Right lung (tissue), 5 donors: ENCODE data around the gene SOAT1. TPM values are rescaled to one million over a fixed set of nuclear protein-coding genes. Genes with fewer than 3 reads are reported as not detected.

Experiments used
- DNase-seq, 2 donors: peaks; one replicate each; pipeline ENCODE4 v3.0.0-alpha.2; 2013
- polyA plus RNA-seq, 5 donors: library from polyadenylated mRNA; unstranded; fragments of 120-200 nt; gene quantifications; one replicate each; pipeline versions ENCODE4 v1.2.1 to v1.2.3, GENCODE V29; 2013; ENCODE audit warnings: inconsistent platforms in 1 of 5, low replicate concordance in 1 of 5; ENCODE audit not compliant: insufficient read length in 5 of 5, insufficient read depth in 1 of 5

Gene SOAT1
- polyA plus RNA-seq, 5 donors, result 22.4 to 32.9 (median 32.4) TPM

DNA sequence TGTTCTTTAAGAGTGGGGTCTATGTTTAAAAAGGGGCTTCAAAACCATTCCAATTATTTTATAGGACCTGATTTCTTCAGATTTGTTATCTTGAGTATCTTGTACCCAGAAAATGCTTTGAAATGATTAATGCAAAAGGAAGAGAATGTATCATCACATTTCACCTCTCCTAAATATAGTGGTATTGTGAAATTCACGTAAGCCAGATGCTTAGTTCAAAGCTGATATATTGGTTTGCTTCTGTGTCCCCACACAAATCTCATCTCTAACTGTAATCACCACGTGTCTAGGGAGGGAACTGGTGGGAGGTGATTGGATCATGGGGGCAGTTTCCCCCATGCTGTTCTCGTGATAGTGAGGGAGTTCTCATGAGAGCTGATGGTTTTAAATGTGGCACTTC, 8.5 kb downstream of the SOAT1 start:
- no peak for DNase-seq

DNA sequence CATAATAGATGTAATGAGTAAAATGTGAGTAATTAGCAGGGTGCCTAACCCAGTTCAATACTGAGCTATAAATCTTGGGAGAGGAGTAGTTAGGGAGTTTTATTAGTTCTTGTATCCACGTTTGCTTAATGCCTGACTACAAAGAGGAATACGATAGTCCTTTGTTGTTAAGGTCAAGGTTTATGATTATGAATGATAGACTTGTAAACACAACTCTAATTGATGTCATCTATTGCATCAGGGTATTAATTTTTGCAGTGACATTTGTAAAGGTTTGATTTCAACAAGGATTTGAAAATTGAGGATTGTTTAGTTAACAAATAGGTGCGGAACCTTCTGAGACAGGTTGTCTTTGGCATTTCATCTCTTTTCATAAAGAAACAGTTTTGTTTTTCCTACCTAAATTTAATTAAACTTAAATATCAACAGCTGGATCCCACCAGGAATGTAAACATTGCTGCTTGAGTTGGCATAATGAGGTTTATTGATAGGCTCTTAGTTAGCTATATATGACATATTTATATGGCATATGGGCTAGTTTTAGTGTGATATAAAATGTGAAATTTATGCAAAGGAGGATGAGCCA, 9.7 kb downstream of the SOAT1 start:
- DNase-seq, result no peak

DNA sequence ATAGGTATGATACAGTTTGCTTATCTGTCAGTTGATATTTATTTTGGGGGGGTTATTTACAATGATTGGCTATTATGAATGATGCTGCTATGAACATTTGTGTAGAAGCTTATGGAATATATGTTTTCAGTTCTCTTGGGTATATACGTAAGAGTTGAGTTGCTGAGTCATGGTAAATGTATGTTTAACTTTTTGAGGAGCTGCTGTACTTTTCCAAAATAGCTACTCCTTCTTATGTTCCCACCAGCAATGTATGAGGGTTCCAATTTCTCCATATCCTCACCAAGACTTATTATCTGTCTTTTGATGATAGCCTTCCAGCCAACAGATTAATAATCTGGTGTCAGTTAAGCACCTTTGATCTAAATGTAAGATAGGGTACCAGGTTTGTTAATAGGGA, 11.9 kb downstream of the SOAT1 start:
- DNase-seq, result no peak

DNA sequence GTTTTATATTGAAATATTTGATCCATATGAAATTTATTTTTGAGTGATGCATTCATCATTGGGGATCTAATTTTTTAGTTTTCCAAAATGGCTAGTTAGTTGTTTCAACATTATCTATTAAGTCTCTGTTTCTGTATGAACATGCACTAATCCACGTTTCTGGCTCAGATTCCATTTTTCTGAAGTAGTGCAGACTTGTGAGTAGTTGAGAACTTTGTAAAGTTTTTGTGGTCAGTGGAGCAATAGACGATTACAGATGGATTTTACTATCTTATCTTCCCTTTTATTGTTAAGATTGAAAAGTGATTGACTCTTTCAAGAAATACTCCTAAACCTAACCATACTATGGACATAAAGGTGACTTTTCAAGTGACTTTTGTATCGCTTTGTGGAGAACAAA, 16.7 kb downstream of the SOAT1 start:
- DNase-seq, result no peak

DNA sequence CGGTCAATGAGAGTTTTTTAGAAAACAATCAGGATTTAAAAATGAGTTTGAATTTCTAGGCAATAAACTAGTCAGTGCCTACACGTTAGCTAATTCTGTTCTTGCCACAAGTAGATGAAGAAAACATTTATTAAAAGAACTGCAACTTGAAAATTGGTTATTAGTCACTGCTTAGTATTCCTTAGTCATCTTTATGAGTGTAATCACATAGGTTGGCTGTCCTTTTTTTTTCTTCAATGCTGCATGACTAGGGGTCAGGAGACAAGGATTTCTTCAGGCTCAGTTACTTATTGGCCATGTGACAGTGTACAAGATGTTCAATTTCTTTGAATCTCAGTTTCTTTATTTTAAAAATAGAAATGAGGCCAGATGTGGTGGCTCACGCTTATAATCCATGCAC, 17.1 kb downstream of the SOAT1 start:
- DNase-seq, result no peak

DNA sequence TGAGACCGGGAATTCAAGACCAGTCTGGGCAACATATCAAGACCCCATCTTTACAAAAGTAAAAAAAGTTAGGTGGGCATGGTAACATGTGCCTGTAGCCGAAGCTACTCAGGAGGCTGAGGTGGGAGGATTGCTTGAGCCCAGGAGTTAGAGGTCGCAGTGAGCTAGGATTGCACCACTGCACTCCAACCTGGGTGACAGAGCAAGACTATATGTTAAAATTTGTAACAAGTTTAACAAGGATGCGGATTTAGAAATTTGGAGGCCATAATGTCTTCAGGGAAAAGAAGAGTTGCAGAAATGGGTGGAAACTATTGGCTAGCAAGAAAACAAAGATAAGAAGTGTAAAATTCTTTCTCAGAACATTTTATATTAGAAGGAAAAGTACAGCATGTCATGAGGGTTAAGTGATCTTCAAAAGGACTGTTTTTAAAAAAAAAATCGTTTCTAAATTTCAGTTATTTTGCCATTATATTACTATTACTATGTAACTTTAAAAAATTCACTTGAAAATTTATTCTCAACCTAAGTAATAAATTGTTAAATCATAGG, 17.6 kb downstream of the SOAT1 start:
- no peak for DNase-seq

DNA sequence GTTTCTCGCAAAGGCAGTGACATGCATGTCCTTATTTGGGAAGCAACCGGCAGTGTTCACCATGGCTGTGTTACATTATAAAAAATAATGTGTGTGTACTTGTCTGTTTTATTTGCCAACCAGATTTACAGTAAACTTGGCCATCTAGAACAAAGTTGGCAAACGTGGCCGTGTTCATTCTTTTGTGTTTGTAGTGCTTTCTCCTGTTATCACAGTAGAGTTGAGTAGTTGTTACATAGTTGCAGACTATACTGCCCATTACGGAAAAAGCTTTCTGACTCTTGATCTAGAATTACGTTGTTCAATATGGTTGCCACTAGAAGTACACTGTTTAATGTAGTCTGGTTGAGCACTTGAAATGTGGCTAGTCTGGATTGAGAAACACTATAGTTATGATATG, 19.4 kb downstream of the SOAT1 start:
- no peak for DNase-seq

DNA sequence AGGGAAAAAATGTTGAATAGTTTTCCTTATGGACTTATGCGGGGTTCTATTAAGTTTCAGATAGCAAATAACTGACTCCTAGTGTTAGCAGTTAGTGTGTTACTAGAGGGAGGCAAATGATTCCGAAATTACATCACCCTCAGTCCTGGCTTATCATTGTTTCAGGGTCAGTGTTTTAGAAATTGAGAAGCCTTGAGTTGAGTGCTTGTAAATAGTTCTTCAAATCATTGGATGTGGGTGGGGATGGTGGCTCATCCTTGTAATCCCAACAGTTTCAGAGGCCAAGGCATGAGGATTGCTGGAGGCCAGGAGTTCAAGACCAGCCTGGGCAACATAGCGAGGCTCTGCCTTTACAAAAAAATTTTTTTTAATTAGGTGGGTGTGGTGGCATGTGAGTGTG, 21.3 kb downstream of the SOAT1 start:
- DNase-seq, result no peak

DNA sequence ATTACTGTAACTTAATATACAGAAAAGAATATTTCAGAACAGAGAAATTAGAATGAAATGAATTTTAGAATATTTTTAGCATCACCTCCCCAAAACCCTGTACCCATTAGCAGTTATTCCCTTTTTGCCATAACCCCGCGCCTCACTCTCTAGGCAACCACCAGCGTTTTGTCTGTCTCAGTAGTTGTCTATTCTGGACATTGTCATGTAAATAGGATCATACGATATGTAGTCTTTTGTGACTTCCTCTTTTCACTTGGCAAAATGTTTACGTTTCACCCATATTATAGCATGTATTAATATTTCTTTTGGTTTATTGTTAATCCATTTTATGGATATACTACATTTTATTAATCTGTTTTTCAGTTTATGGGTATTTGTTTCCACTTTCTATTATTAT, 24.9 kb downstream of the SOAT1 start:
- DNase-seq, result no peak

DNA sequence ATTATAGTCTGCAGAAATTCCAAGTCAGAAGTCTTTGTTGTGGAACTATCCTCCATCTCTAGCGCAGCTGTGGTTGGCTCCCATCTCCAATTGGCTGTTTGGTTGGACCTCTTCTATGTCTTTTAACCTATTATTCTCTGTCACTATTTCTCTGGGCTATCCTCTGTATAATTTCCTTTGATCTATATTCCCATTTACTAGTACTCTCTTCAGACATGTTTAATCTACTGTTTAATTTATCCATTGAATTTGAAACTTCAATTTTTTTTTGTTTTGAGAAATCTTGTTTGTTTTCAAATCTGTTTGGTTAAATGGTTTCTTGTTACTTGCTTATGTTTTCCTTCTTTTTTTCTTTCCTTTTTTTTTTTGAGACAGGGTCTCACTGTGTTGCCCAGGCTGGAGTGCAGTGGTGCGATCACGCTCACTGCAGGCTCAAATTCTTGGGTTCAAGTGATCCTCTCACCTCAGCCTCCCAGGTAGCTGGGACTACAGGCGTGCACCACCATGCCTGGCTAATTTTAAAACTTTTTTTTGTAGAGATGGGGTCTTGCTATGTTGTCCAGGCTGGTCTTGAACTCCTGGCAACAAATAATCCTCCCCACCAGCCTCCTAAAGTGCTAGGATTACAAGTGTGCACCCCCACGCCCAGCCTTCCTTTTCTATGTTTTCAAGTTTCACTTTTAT, 28.1 kb downstream of the SOAT1 start:
- DNase-seq, result no peak

DNA sequence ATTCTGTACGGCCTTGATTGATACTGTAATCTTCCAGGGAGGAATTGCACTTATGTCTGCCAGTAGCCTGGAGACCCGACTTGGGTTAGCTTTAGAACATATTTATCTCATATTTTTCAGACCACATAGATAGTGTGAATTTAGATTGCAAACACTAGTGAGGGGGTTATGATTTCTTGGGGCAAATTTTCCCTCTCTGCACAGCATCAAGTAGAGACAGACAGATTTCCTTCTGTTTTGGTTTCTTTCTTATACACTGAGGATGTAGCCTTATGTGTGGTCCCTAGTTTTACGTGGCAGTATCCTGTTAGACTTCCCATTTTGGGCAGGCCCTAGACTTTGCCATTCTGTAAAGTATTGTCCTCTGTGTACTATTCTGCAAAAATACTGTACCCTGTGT, 29.0 kb downstream of the SOAT1 start:
- DNase-seq, result peak; percentile 15 to 24

DNA sequence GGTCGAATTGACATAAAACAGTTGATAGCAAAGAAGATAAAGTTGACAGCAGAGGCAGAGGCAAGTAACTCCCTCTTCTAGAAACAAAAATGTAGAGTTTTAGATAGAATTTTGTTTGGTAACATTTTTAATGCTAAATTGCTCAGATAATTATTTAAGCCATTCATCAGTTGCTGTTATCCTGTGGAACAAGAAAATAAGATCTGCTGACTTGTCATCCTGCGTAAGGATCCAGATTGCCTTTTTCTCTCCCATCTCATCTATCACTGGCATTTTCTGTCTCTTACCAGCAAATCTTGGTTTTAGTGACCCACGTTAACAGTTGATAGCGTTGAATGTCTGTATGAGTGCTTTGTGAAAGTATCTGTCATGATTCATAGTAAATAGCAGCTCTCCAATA, 29.8 kb downstream of the SOAT1 start:
- DNase-seq, result peak; percentile 20 to 23

DNA sequence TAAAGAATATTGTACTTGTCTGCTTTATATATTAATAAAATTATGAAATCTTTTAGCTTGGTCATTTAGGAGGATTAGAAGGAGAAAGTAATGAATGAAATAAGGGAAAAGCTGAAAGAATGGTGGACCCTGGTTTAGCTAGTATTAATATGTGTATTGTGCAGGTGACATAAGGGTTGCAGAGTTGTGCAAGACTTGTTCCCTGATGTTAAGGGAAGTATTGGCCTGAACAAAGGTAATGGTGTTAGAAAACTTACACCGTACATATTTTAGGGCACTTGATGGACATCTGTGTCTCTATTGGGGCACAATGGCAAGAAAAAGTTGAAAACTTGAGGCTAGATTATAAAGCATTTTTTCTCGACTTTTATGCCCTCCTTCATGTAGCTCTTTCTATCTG, 32.2 kb downstream of the SOAT1 start:
- DNase-seq, result no peak

DNA sequence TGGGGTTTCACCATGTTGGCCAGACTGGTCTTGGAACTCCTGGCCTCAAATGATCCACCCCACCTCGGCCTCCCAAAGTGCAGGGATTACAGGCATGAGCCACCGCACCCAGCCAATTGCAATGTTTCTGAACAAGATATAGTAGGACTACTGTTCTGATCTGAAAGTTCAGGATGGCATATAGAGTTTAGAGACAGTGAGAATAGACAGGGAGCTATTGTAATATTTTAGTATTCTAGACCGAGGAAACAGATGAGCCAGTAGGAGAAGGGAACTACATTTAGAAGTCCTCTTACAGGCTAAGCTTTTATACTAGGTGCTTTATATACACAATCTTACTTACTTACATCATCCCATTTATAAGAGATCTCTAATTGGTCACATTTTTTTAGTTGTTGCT, 33.1 kb downstream of the SOAT1 start:
- DNase-seq, result no peak

DNA sequence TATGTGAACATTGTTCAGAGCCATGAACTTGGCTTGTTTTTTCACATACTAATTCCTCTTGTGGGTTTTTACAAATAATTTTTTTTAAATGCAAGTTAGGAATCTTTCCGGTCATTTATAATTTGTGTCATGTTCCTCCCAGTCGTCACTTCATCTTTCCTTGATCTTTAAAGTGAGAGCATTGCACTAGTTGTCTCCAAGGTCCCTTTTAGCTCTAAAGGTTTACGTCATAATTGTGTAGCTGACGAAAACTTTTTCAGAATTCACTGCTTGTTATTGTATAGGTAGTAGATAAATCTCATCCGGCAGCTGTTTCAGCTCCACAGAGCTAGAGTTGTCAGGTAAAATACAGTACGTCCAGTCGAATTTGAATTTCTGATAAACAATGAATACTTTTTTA, 33.6 kb downstream of the SOAT1 start:
- no peak for DNase-seq

DNA sequence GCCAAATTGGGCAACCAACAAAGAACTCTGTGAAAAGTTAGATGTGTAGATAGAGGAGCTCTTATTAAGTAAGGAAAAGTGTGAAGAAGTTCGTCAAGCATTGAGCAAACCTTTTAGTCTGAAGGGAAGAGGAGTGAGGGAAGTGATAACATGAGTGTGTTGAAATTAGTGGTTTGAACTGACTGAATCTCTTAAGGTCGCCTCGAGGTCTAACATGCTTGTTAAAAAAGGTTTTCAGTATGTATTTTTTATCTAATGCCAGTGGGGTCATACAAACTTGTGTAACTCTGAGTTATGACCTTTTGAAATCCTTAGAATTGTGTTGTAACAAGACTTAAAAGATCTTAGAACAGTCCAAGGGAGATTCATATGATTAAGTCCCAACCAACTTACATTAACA, 34.1 kb downstream of the SOAT1 start:
- DNase-seq, result no peak

DNA sequence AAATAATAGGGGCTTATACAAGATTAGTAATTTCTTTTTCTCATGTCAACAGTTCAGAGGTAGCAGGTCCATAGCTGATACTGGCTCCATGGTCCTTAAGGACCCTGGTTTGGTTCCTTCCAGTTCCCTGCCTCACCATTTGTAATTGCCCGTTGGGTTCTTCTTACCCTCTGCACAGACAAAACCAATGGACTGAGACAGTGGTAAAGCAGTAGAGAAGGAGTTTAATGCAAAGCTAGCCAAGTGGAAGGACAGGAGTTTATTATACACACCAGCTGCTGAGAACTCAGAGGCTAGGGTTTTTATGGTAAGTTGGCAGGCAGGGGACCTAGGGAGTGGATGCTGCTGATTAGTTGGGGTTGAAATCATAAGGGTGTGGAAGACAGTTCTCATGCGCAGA, 36.3 kb downstream of the SOAT1 start:
- DNase-seq, result no peak

DNA sequence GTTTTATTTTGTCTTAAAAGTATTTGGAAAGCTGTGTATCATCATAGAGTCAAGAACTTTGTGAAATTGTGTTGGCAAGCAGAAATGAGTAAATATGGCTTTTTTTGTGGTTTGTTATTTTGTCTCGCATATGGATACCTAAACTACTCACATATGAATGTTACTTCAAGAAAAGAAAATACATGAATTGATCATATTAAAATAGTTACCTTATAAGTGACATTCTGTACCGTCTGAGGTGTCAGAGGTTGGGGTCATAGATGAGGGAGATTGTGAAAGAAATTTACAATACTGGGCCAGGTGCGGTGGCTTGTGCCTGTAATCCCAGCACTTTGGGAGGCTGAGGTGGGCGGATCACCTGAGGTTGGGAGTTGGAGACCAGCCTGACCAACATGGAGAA, 40.8 kb downstream of the SOAT1 start:
- no peak for DNase-seq

DNA sequence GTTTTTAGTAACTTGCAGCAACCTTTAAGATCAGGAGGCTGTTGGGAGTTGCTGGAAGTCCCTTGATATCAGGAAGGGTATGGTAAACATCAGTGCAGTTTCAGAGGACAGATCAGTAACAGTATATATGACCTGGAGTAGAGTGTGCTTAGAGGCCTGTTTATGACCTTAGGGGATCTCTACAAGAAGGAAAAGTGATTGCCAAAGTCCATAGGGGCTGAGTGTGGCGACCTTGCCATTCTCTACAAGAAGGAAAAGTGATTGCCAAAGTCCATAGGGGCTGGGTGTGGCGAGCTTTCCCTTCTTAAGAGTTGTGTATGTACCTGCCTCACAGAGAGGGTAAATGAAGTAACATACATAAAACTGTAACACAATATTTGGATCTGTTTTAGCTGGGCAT, 43.7 kb downstream of the SOAT1 start:
- DNase-seq, result no peak

DNA sequence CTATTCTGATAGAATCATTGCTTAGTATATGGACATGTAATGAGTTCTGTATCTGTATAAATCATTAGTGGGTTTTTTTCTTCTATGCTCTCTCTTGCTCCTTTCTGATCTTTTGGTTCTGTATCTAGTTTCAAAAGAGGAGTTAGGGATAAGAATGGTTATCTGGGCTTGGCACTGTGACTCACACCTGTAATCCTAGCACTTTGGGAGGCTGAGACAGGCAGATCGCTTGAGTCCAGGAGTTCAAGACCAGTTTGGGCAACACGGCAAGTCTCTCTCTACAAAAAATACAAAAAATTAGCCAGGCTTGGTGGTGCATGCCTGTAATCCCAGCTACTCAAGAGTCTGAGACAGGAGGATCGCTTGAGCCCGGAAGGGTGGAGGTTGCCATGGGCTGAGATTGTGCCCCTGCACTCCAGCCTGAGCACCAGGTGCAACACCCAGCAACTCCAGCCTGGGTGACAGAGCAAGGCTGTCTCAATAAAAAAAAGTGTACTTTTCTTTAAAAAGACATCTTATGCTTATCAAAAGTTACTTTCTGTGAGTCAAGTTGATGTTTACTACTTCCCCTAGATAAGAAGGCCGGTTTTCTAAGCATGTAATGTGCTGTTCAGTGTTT, 44.5 kb downstream of the SOAT1 start:
- no peak for DNase-seq

DNA sequence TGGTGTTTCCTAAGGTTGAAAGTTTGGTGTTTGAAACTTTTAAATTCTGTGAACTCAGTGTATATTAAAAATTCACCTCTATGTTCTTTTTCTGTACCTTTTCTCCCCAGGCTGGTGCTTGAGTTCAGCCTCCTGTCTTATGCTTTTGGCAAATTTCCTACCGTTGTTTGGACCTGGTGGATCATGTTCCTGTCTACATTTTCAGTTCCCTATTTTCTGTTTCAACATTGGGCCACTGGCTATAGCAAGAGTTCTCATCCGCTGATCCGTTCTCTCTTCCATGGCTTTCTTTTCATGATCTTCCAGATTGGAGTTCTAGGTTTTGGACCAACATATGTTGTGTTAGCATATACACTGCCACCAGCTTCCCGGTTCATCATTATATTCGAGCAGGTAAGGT, 47.3 kb downstream of the SOAT1 start:
- DNase-seq, result no peak

DNA sequence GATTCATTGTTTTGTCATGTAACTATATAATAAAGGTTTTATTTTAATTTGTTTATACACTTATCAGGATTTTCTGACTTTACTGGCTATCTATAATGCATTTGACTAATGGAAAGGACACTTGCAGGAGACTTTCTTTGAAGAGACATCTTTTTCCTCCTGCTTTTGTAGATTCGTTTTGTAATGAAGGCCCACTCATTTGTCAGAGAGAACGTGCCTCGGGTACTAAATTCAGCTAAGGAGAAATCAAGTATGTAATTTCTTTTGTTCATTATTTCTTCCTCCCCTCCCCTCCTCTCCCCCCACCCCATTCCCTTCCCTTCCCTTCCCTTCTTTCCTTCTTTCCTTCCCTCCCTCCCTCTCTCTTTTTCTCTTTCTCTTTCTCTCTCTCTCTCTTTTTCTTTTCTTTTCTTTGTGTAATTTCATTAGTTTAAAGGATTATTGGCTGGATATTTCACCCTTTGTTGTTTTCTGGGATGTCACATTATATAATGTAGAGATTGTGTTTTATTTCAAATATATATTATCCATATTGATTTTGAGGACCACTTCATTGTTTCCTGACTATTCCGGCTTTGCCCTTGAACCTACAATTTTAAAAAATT, 48.4 kb downstream of the SOAT1 start:
- DNase-seq, result no peak
